HepG2 (cell line): ENCODE measurements around the gene POU2F1. TPM values are rescaled to one million over a fixed set of nuclear protein-coding genes. Genes with fewer than 3 reads are reported as not detected.
A peak's percentile ranks its signal among the peaks of the same experiment; 100 is the strongest.

Source experiments
- ATF6 ChIP-seq: sonication (generic); formaldehyde crosslinking; conservative IDR thresholded peaks from 2 replicates; pipeline ENCODE4 v1.4.0; 2020; ENCODE audit warnings: missing genetic modification reagents
- ATF7 ChIP-seq, 2 experiments: fragments of 450-650 bp in 1 of 2; sonication (generic) in 1 of 2; formaldehyde crosslinking in 1 of 2; IDR thresholded peaks; 2 replicates each; pipeline versions ENCODE4 v1.4.0 to v1.6.1; 2016 to 2020; ENCODE audit warnings: antibody characterized with exemption in 1 of 2, mild to moderate bottlenecking in 1 of 2, missing genetic modification reagents in 1 of 2
- FOXO1 ChIP-seq: sonication (generic); formaldehyde crosslinking; IDR thresholded peaks from 2 replicates; pipeline ENCODE4 v1.4.0; 2020; ENCODE audit warnings: missing genetic modification reagents
- GMEB2 ChIP-seq: IDR thresholded peaks from 2 replicates; pipeline ENCODE4 v1.6.1; 2016; ENCODE audit warnings: missing biosample characterization, missing genetic modification reagents, low read depth
- HNF1A ChIP-seq, 2 experiments: sonication (generic) in 1 of 2; formaldehyde crosslinking in 1 of 2; IDR thresholded peaks; 2 replicates each; pipeline versions ENCODE4 v1.4.0 to v1.6.1; 2016 to 2020; ENCODE audit warnings: borderline replicate concordance in 1 of 2, low read depth in 1 of 2, mild to moderate bottlenecking in 1 of 2, missing genetic modification reagents in 1 of 2
- HOXA5 ChIP-seq: sonication (generic); formaldehyde crosslinking; IDR thresholded peaks from 2 replicates; pipeline ENCODE4 v1.4.0; 2020; ENCODE audit warnings: missing genetic modification reagents
- MTERF4 ChIP-seq: sonication (generic); formaldehyde crosslinking; IDR thresholded peaks from 2 replicates; pipeline ENCODE4 v1.8.0; 2023; ENCODE audit warnings: mild to moderate bottlenecking, missing genetic modification reagents
- PRPF4 ChIP-seq: fragments of 200-400 bp; formaldehyde crosslinking; IDR thresholded peaks from 2 replicates; pipeline ENCODE4 v1.6.1; 2016; ENCODE audit warnings: low read length, low read depth; ENCODE audit not compliant: poor library complexity, severe bottlenecking
- RFXAP ChIP-seq: sonication (generic); formaldehyde crosslinking; IDR thresholded peaks from 2 replicates; pipeline ENCODE4 v1.4.0; 2020; ENCODE audit warnings: missing genetic modification reagents, borderline replicate concordance
- UBTF ChIP-seq: sonication (generic); formaldehyde crosslinking; IDR thresholded peaks from 2 replicates; pipeline ENCODE4 v1.4.0; 2020; ENCODE audit warnings: mild to moderate bottlenecking, missing genetic modification reagents
- ZFP90 ChIP-seq: sonication (generic); formaldehyde crosslinking; IDR thresholded peaks from 2 replicates; pipeline ENCODE4 v1.8.0; 2022; ENCODE audit warnings: missing genetic modification reagents, mild to moderate bottlenecking, inconsistent platforms, borderline replicate concordance
- ZNF260 ChIP-seq: sonication (generic); formaldehyde crosslinking; IDR thresholded peaks from 2 replicates; pipeline ENCODE4 v1.4.0; 2020; ENCODE audit warnings: missing genetic modification reagents, low read depth, mild to moderate bottlenecking, borderline replicate concordance
- ZNF546 ChIP-seq: sonication (generic); formaldehyde crosslinking; conservative IDR thresholded peaks from 2 replicates; pipeline ENCODE4 v1.8.1; 2023; ENCODE audit warnings: mild to moderate bottlenecking, missing genetic modification reagents
- ZNF772 ChIP-seq: sonication (generic); formaldehyde crosslinking; IDR thresholded peaks from 2 replicates; pipeline ENCODE4 v1.5.0; 2020; ENCODE audit warnings: mild to moderate bottlenecking, missing genetic modification reagents
- ZNF780A ChIP-seq: sonication (generic); formaldehyde crosslinking; IDR thresholded peaks from 2 replicates; pipeline ENCODE4 v1.8.0; 2022; ENCODE audit warnings: mild to moderate bottlenecking, missing genetic modification reagents, moderate library complexity
- ZNF83 ChIP-seq: sonication (generic); formaldehyde crosslinking; IDR thresholded peaks from 2 replicates; pipeline ENCODE4 v1.4.0; 2020; ENCODE audit warnings: missing genetic modification reagents, mild to moderate bottlenecking, borderline replicate concordance
- polyA plus RNA-seq, 8 experiments: library from polyadenylated mRNA; depleted of rRNA in 3 of 8; stranded (reverse) in 7 of 8; unstranded in 1 of 8; fragments of >200 nt; fragmentation: Illumina TruSeq in 4 of 8; extraction: Trizol in 4 of 8; gene quantifications; 2 replicates each; pipeline versions ENCODE4 v1.2.1 to v1.2.3, GENCODE V29; 2011 to 2016; ENCODE audit warnings: low read depth in 4 of 8, missing spikeins in 1 of 8, mixed read lengths in 1 of 8; ENCODE audit not compliant: insufficient read depth in 1 of 8
- total RNA-seq, 5 experiments: library from RNA; depleted of rRNA; stranded (reverse); fragments of >200 nt; fragmentation: Illumina TruSeq; extraction: Trizol; gene quantifications; 2 replicates each; pipeline ENCODE4 v1.2.3, GENCODE V29; 2016; ENCODE audit warnings: low read depth in 1 of 5

Gene POU2F1
- total and polyA plus RNA-seq, 2 of the 13 experiments (the other 11 are each of a cell fraction or from before 2014, with no cell fraction given), result 10.2 to 13.0 TPM

- TF ChIP-seq ATF6 (CRISPR knock-in tag) (no peak), ATF7 (IDR thresholded peaks at IDR 0.05) (no peak), ATF7 (CRISPR knock-in tag; IDR thresholded peaks at IDR 0.05) (no peak), ZNF260 (CRISPR knock-in tag) (no peak), ZNF83 (CRISPR knock-in tag) (no peak), ZNF546 (CRISPR knock-in tag) (no peak), UBTF (CRISPR knock-in tag) (no peak; the same call in 1 of the 2 replicates), HOXA5 (CRISPR knock-in tag) (no peak; the same call in 1 of the 2 replicates), MTERF4 (CRISPR knock-in tag) (no peak), ZNF780A (CRISPR knock-in tag) (no peak), PRPF4 (no peak), ZNF772 (CRISPR knock-in tag) (no peak), GMEB2 (no peak), FOXO1 (CRISPR knock-in tag) (peak; percentile 4; the same call in 1 of the 2 replicates), RFXAP (CRISPR knock-in tag) (no peak), ZFP90 (CRISPR knock-in tag) (no peak), HNF1A (IDR thresholded peaks at IDR 0.05; ENCODE audit: low read depth) (no peak), HNF1A (CRISPR knock-in tag; IDR thresholded peaks at IDR 0.05; ENCODE audit: borderline replicate concordance) (no peak)
Measured at GRCh38 chr1:167221738-167222610, 1.3 kb downstream of the POU2F1 start (continued).
